GM18517 (cell line): ENCODE results near the gene DENND4B.
"Not testable (repeated sequence)": the region's sequence is repeated elsewhere in the genome, so short reads cannot be mapped to it uniquely, and the experiment has no call there.

Experiments
- ATAC-seq: cut with Tn5 transposase; IDR thresholded peaks from one replicate; pipeline ENCODE4 v1.9.1; 2021; ENCODE audit warnings: mild to moderate bottlenecking, moderate library complexity; ENCODE audit not compliant: unreplicated experiment

DENND4B gene

GRCh38 chr1:153928791-153929341 lies 17.7 kb downstream of the DENND4B start:
- ATAC-seq: no peak

GRCh38 chr1:153928245-153928644 lies 18.3 kb downstream of the DENND4B start:
- no peak for ATAC-seq

GRCh38 chr1:153926405-153926804 lies 20.1 kb downstream of the DENND4B start:
- ATAC-seq: no peak

- peak; percentile 89 for ATAC-seq
These were observed 23.3 kb downstream of the DENND4B start, which contains the start of gene GATAD2B for GRCh38 chr1:153922972-153923925. Gene GATAD2B, minus strand, starts transcription at chr1:153922972. Its CDS starts 94,625 bp downstream, at chr1:153828347.

- ATAC-seq: peak; percentile 13
These were observed 24.2 kb downstream of the DENND4B start for GRCh38 chr1:153922076-153922971.

DNA sequence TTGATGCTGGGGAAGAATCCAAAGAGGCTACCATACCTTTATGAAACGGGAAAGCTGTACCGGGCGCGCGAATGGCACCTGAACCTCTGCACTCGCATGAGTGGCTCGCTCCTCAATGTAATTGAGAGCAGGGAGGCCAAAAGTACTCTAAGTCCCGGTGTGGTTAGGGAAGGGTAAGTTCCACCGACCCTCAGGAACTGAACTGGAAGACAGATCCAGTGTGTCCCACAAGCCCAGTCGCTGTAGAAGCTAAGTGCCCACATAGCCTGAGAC lies 24.8 kb downstream of the DENND4B start:
- ATAC-seq: no peak

DNA sequence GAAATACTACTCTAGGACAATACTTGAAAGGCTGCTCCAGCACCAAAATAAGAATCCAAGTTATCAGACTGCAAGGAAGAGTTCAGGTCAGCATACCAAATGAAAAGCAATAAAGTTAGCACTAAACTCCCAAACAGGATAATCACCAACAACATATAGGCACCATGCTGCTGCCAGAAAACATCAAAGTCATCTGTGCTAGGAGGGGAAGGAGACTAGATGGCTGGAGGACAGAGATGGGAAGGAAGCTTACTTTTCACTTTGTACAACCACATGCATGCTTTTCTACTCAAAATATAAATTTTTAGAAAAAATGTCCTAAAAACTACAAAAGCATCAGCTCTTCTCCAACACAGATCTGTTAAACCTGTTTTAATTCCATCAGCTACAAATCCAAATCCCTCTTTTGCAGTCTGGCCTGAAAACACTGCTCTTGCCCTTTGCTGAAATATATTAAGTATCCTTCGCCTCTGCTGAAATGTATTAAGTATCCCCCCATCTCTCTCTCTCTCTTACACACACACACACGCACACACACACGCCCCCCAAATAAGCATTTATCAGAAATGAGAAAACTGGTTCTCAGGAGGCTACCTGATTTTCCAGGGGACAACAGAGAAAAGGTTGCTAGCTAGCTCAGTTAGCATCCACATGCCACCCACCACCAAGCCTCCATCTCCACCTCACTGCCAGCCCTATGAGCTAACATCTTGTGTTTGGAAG lies 25.3 kb downstream of the DENND4B start:
- no peak for ATAC-seq

DNA sequence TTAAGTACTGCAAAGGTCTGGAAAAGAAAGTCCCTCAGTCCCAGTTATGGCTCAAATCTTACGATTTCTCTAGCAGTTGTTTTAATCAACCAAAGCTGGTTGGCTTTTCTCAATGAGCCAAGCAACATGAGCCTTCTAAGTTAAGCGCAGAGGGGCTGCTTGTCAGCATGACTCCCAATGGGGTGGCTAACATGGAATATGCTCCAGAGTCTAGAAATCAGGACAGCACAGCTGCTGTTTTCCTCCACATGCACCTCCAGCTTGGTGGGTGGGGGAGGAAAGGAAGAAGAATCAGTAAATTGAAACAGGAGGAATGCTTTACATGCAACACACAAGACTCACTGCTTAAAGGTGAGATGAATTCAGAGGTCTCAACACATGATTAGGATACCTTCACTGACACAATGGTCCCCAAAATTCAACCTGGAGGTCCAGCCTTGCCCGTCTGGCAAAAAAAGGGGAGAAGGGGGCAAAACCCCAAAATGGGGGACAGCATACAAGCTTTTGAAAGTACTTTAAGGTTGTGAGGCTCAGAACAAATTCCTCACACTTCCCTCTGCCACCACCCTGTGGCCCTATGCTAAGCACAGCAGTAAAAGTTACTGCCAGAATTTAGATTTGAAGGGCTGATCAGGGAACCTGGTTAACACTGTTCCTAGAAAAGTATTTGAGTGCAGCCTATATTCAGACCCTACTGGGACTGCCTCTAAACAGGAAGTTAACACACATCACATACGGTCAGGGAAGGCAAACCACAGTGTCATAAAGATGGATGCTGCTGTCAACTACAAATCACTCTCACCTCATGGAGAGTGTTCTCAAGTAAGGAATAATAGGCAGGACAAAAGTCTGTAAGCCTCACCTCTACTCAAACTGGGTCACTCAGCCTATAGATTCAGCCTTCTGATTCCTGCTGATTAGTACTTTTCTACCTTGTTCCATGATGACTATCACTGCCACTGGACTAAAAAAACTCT lies 26.4 kb downstream of the DENND4B start:
- no peak for ATAC-seq

DNA sequence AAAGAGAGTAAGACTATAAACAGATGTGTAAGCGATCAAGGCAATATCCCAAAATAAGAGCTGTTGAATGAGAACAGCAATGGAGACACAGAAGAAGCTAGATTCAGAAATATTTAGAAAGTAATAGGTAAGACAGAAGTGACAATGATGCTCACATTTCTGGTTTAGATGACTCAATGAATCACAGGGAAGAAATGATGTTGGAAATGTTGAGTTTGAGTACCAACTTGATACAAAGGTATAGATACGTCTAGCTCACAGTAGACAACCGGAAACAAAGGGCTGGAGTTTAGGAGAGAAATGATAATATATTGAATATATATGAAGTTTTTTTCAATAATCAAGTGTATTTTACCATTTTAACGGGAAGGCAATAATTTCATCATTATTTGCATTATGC lies 30.2 kb downstream of the DENND4B start:
- no peak for ATAC-seq

DNA sequence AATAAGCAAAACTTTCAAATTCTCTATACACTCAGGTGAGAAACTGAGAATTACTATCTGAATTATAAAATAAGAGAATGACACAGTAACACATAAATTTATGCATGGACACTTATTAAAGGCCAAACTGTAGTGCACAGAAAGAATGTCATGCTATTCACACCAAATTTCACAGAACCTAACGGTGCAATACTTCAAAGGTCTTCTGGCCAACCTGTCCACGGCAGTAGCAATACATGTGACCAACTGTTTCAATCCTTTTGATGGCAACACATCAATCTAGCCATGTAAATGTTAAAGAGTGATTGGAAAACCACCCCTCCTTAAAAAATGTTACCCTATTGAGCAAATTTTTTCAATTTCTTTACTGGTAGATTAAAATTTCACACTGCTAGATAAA lies 34.2 kb downstream of the DENND4B start:
- no peak for ATAC-seq

DNA sequence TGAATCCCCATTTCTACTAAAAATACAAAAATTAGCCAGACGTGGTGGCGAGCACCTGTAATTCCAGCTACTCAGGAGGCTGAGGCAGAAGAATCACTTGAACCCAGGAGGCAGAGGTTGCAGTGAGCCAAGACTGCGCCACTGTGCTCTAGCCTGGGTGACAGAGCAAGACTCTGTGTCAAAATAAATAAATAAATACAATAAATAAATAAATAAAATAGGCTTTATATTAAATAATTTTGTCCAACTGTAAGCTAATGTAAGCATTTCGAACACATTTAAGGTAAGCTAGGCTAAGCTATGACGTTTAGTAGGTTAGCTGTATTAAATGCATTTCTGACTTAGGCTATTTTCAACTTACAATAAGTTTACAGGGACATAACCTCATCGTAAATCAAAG lies 36.0 kb downstream of the DENND4B start:
- ATAC-seq: not testable (repeated sequence)

DNA sequence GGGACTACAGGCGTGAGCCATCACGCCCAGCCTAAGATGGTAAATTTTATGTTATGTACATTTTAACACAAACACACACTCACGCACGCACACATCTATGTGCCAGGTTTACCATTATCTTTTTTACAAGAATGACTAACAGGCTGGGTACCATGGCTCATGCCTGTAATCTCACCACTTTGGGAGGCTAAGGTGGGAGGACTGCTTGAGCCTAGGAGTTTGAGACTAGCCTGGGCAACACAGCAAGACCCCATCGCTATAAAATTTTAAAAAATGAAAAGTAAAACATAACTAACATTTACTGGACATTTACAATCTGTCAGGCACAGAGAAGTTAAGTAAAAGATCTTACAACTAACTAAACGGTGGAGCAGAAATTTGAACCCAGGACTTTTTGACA lies 38.4 kb downstream of the DENND4B start:
- no peak for ATAC-seq

DNA sequence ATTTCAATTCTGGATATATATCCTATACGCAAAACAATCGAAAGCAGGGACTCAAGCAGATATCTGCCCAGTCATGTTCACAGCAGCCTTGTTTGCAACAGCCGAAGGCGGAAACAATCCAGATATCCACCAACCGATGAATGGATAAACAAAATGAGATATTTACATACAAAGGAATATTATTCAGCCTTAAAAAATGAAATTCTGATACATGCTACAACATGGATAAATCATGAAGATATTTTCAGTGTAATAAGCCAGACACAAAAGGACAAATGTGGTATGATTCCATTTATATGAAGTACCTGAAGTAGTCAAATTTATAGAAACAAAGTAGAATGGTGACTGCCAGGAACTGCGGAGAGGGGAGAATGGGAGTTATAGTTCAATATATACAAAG lies 39.4 kb downstream of the DENND4B start:
- no peak for ATAC-seq

GRCh38 chr1:153906396-153906795 lies 40.1 kb downstream of the DENND4B start:
- ATAC-seq: no peak

DNA sequence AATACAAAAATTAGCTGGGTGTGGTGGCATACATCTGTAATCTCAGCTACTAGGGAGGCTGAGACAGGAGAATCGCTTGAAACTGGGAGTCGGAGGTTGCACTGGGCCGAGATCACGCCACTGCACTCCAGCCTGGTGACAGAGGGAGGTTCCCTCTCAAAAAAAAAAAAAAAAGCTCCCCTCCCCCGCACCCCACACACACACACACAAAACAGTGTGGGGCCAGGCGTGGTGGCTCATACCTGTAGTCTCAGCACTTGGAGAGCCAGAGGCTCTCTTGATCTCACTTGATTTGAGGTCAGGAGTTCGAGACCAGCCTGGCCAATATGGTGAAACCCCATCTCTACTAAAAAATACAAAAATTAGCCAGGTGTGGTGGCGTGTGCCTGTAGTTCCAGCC lies 40.6 kb downstream of the DENND4B start:
- ATAC-seq: not testable (repeated sequence)

DNA sequence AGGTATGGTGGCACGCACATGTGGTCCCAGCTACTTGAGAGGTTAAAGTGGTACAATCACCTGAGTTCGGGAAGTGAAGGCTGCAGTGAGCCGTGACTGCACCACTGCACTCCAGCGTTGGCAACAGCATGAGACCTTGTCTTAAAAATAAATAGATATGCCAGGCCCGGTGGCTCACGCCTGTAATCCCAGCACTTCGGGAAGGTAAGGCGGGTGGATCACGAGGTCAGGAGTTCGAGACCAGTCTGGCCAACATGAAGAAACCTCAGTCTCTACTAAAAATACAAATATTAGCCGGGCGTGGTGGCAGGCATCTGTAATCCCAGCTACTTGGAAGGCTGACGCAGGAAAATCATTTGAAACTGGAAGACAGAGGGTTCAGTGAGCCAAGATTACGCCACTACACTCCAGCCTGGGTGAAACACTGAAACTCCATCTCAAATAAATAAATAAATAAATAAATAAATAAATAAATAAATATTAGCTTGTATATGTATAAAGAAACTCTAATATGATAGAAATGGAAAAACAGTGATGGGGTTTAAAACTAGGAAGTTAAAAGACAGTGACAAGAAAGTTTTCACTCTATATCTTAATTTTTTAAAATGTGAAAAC lies 42.6 kb downstream of the DENND4B start:
- no peak for ATAC-seq

DNA sequence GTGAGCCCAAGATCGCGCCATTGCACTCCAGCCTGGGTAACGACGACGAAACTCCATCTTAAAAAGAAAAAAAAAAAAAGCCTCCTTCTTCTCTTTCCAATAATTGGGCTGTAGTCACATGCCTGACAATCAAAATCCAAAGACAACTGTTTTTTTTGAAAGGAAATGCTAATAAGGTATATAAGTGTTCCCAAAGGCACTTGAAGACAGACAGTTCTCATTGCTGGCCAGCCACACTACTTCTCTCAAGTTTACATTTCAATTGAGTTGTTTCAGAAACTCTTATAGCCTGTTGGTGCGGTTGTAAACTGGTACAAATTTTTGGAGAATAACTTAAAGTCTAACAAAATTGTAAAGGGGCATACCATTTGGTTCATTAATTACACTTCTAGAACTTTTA lies 47.0 kb downstream of the DENND4B start:
- ATAC-seq: no peak

GRCh38 chr1:153895866-153896265 lies 50.7 kb downstream of the DENND4B start:
- not testable (repeated sequence) for ATAC-seq

GRCh38 chr1:153891042-153891441 lies 55.5 kb downstream of the DENND4B start:
- ATAC-seq: not testable (repeated sequence)
